Activated T-helper 1 cell treated with anti-CD3 and anti-CD28 coated beads, Interleukin-2, amount 50 U/mL, for 16 hours (primary cell): Measurements from ENCODE around the gene CDH4.

Experiments
- DNase-seq, 2 donors: peaks; one replicate each; pipeline ENCODE4 v3.0.0-alpha.2; 2020; ENCODE audit warnings: low read depth in 1 of 2, low spot score in 1 of 2

Gene CDH4

GRCh38 chr20:61532736-61533135 lies 280.7 kb downstream of the CDH4 start:
- DNase-seq = no peak

- no peak for DNase-seq
Measured at GRCh38 chr20:61533231-61533631, 281.2 kb downstream of the CDH4 start.

GRCh38 chr20:61534346-61534745 lies 282.3 kb downstream of the CDH4 start:
- no peak for DNase-seq

GRCh38 chr20:61535091-61535490 lies 283.0 kb downstream of the CDH4 start:
- DNase-seq = no peak

GRCh38 chr20:61535536-61535935 lies 283.5 kb downstream of the CDH4 start:
- no peak for DNase-seq

- DNase-seq = no peak
Measured at GRCh38 chr20:61535956-61536355, 283.9 kb downstream of the CDH4 start.

GRCh38 chr20:61536671-61537070 lies 284.6 kb downstream of the CDH4 start:
- no peak for DNase-seq

GRCh38 chr20:61537239-61538182 lies 285.4 kb downstream of the CDH4 start:
- DNase-seq = no peak

- DNase-seq = no peak
Measured at GRCh38 chr20:61538183-61538942, 286.3 kb downstream of the CDH4 start.

GRCh38 chr20:61538943-61539265 lies 286.8 kb downstream of the CDH4 start:
- no peak for DNase-seq

- DNase-seq = no peak
Measured at GRCh38 chr20:61539706-61540360, 287.8 kb downstream of the CDH4 start.

GRCh38 chr20:61541537-61541936 lies 289.5 kb downstream of the CDH4 start:
- DNase-seq = no peak

GRCh38 chr20:61543086-61543485 lies 291.0 kb downstream of the CDH4 start:
- no peak for DNase-seq

GRCh38 chr20:61543931-61544745 lies 292.1 kb downstream of the CDH4 start:
- no peak for DNase-seq

GRCh38 chr20:61544910-61545889 lies 293.1 kb downstream of the CDH4 start:
- no peak for DNase-seq

- DNase-seq = no peak
Measured at GRCh38 chr20:61546641-61547040, 294.6 kb downstream of the CDH4 start.

GRCh38 chr20:61548069-61548468 lies 296.0 kb downstream of the CDH4 start:
- no peak for DNase-seq

- DNase-seq = no peak
Measured at GRCh38 chr20:61549865-61550264, 297.8 kb downstream of the CDH4 start.

GRCh38 chr20:61551401-61551800 lies 299.3 kb downstream of the CDH4 start:
- DNase-seq = no peak

GRCh38 chr20:61554617-61555016 lies 302.6 kb downstream of the CDH4 start:
- no peak for DNase-seq
